SU-DHL-6 (cell line): ENCODE measurements around the gene ABCF2.

ENCODE experiments used
- CTCF ChIP-seq: fragments of 200-600 bp; sonication (generic); IDR thresholded peaks from one replicate; pipeline ENCODE4 v1.5.1; 2017; ENCODE audit warnings: antibody characterized with exemption, mild to moderate bottlenecking, low read length, moderate library complexity; ENCODE audit not compliant: insufficient read depth, poor library complexity, severe bottlenecking
- EZH2phosphoT487 ChIP-seq: fragments of 200-600 bp; sonication (generic), shearing (Covaris generic); conservative IDR thresholded peaks from 2 replicates; pipeline ENCODE4 v1.6.1; 2018; ENCODE audit warnings: mild to moderate bottlenecking, antibody characterized with exemption, low read length, moderate library complexity, mixed read lengths

DNA sequence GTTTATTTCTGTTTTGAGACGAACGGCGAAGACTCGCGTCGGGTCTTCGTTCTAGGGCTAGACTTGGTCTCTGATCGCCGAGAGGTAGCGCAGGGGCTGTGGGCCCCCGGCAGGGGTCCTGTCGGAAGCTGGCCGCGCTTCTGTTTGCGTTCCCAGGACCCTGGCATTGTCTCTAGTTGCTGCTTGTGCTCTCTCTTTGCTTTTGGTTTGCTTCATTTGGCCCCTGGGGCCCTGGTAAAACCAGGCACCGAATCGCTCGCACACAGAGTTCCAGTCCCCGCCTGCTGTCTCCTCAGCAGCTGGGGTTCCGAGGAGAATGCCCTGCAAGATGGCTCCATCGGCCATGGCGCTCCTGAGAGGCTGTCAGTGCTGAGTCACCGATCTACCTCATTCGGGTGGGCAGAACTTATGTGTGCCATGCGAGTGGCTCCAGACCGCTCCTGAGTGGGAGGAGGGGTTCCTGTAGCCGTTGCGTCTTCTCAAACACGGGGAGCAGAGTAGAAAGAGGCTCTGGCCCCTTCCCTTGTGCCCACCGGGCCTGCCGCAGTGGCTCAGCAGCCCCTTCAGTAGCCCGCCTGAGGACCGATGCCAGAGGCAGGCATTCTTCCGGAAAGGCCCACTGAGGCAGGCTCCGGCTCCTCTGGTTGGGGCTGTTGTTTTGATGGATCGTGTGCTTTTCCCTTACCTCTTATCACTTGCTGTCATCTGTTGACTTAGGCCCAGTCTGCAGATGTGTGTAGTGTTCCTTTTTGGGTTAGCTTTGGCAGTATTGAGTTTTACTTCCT lies 6.1 kb upstream of the ABCF2 start:
- TF ChIP-seq EZH2phosphoT487 (no peak), CTCF (no peak)
